OCI-M1 (cell line): ENCODE measurements around the gene ADAM12.
A peak's percentile ranks its signal among the peaks of the same experiment; 100 is the strongest.
"Not testable (repeated sequence)": the region's sequence is repeated elsewhere in the genome, so short reads cannot be mapped to it uniquely, and the experiment has no call there.

ENCODE experiments used
- DNase-seq: peaks from one replicate; lab custom pipeline; 2025; lab: John Stamatoyannopoulos, UW

The ADAM12 gene

DNA sequence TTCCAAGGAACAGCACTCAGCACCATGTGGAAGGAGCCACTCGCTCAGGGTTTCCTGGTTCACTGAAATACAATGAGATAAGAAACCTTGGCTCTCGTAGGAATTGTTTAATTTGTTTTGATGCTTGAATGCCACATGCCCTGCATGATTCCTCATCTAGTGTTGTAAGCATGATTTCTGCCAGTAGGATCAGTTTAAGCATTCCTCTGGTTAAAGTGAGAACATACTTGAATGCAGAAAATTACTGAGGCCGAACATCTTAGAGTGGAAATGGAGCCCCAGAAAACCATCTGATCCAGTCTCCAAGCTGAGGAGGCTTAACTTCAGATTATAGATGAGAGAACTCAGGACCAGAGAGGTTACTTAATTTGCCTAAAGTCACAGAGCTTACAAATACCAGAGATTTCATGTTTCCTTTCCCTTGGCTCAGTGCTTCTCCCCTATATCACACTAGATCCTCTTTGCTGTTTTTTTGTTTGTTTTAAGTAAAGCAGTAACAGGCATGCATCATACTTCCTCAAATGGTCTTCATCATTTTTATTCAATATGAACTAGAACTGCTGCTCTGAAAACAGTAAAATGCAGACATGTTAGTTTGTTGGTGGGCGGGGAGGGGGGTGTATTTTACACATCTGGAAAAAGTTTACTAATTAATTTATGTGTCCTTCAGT lies 125.1 kb downstream of the ADAM12 start:
- DNase-seq, result peak; percentile 18

DNA sequence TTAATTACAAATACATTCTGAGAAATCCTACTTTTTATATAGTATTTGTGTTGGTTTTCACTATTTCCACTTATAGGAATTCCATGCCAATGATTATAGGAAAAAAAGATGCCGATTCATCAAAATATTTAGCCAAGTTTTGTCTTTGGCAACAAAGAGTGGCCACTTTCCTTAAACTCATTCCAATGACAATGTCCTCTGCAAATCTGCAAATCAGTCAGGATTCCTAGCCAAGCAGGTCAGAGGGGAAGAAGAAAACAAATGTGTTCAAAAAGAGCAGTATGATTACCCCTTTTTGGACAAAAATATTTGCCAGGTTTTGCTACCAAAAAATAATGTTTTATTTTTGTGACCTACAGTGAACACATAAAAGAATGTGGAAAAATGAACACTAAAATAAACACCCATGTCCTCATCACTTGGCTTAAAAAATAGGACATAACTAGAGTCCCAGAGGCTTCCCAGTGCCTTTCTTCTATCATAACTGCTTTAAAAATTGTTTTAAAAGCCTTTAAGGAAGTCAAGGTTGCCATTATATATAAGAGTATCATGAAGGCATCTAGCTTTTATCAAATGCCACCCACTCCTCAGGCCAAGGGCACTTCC lies 125.9 kb downstream of the ADAM12 start:
- no peak for DNase-seq

DNA sequence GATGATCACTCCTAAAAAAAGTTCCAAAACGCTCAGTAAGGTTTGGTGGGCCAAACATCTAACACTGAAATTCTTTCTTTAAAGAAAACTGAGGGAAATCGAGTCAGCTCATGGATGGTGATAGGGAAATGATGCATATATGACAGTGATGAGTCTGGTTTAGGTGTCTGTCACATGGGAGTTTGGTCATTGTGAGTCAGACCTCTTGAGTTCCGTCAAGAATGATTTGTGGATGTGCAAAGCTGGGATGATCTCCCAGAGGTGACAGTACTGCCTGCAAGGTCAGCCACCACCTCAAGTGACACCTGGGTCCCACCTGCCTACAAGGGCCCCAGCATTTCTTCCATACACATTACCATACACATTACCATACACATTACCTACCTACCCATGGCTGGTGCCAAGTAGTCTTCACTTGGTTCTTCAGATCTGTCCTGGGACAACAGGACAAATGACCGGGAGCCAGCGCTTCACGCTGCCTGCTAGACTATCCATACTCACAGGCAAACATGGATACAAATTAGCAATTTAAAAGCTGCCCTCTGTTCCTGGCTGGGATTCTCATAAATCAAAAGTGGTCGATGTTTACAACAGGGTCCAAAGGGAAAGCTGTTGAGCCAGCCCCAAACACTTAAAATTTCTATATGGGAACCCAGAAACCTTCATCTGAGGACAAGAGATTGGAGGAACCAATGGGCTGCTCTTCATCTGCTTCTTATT lies 128.4 kb downstream of the ADAM12 start:
- DNase-seq, result no peak

DNA sequence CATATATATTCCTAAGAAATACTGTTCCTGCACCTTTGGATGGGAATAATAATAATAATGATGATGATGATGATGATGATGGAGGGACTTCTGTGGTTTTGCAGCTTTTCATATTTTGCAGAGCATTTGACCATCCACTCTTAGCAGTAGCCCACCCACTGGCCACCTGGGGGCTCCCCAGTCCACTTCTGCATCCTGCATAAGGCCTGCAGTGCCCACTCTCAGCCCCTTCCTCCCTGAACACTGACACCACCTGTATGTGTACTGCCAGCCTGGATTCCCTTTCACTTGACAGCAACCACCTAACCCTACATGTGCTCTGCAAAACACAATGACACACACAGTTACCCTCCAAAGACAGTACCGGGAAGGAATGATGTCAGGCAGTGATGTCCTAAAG lies 131.4 kb downstream of the ADAM12 start:
- no peak for DNase-seq

DNA sequence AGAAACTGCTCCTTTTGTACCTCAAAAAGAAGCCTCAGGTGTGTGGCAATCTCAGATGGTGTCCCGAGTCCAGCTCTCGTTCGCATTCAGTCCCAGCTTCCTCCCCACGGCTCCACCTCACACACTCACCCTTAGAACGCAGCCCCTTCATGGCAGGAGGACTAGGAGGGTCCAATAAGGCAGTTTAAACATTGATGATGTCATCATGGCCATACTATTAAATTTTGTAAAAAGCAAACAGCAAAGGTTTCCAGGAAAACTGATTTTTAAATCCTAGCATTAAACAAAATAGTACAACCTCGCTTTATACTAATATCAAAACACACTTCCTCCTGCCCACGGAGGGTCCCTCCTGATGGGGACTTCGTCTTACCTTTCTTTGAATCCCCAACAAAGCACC lies 133.0 kb downstream of the ADAM12 start:
- DNase-seq, result no peak

DNA sequence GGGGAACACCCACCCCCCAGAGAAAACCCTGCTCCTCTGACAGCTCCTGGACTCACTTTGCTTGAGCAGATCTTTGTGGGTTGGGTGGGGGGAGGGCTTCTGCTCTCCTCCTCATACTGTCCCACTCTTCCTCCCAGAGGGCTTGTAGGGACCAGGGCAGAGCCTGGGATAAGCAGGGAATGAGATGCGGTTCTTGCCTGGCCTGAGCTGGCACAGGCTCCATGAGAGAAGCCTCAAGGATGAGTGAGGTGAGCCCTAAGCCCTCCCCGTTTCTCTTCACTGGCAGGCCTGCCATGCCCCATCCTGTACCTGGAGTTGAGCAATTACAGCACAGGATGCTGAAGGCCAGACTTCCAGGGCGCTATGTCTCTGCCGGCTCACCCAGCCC lies 134.7 kb downstream of the ADAM12 start:
- DNase-seq, result no peak

DNA sequence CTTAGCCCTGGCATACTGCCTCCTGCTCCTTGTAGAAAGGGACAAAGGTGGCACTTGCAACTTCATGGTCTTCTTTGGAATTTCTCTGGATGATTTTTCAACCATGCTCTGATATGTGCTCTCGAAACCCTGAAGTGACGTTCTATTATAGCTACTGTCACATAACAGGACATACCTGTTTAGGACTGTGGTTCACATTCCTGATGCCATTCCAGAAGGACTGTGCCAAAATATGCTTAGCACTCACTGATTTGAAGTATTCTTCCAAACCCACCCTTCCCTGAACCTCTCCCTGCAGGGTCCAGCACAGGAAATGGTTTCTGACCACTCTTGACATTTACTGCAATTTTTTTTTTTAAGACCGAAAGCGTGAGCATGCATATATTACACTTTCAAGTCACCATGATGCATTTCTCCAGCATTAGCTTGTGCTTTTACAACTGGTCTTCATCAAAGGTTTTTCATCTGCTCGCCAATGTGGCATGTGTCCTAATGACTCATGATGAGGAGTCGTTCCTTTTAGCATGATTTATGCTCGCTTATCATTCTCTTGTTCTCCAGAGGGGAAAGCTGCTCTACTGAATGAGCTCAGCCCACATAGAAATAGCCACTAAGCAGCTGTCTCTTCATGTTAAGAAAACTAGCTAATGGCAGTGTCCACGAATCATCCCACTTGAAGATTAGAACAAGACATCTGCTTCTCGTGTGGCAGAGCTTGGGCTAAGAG lies 135.2 kb downstream of the ADAM12 start:
- DNase-seq, result peak; percentile 54

DNA sequence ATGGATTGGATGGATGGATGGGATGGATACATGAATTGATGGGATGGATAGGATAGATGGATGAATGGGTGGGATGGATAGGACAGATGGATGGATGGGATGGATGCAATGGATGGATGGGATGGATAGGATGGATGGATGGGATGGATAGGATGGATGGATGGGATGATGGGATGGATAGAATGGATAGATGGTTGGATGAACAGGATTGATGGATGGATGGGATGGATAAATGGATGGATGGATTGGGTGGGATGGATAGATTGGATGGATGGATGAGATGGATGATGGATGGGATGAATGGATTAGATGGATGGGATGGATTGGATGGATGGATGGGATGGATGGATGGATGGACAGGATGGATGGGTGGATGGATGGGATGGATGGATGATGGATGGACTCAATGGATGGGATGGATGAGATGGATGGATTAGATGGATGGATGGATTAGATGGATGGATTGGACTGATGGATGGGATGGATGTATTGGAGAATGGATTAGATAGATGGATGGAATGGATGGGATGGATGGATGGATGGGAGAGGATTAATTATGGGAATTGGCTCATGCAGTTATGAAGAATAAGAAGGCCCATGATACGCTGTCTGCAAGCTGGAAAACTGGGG lies 136.4 kb downstream of the ADAM12 start:
- DNase-seq, result no peak

DNA sequence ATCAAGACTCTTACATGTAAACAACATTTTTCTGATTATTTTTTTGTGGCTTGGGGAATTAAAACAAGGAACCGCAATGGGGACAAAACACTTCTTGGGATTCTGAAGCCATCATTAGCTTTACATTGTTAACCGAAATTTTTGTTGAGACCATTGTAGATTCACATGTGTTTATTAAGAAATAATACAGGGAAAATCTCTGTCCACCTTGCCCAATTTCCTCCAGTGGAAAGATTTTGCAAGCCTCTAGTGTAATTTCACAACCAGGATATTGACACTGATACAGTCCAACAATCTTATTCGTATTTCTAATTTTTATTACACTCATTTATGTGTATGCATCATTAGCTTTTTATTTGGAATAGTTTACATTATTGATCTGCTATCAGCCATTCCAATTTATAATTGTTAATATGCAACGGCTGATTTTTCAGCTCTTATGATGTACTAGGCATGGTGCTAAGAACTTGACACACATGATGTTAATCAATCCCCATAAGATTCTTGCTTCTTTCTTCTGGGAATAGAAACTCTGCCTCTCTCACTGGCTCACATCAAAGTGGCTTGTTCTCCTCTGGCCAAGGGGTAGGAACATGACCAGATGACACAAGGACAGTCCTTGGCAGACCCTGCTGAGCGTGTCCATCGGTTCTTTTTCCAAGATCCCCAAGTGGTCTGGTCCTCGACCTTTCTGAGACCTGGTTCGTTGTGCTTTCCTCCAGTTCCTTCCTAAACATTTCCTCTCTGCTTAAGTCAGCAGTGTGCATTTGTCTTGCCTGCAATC lies 137.6 kb downstream of the ADAM12 start:
- DNase-seq, result no peak

DNA sequence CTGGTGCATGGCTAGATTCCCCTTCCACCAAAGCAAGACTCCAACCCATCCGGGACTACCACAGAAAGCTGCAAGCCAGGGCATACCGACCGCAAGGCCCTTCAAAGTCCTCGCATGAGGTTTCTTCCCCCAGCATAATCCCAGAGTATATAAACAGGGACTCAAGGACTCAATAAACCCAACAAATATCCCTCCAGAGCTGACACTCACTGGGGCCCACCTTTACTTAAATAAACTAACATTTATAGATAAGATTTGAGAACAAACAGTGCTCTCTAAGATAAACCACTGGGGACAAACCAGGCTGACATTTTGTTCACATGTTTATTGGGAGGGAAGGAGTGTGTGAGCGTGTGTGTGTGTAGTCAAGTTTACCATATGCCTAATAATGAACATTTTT lies 138.2 kb downstream of the ADAM12 start:
- no peak for DNase-seq

DNA sequence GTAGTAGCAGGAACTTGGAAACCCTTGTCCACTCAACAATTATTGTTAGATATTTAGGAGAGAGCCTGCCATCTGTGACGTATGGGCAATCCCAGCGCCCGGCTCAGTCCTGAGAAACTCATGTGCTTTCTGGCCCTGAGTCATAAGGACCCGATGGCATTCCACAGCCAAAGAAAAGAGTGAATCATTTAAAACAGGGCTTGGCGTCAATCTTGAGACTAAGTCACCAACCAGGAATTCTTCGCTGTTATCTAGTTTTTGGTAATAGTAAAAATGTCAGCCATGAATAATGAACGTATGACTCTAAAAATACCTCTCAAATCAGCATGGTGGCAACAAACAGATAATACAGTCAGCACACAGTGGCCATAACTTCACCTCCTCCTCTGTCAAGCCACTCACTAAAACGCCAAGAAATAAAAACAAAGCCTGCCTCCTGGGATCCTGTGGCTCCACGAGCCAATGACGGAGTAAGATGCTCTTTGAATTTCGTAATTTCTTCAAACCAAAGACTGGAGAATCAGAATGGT lies 140.8 kb downstream of the ADAM12 start:
- DNase-seq, result no peak

DNA sequence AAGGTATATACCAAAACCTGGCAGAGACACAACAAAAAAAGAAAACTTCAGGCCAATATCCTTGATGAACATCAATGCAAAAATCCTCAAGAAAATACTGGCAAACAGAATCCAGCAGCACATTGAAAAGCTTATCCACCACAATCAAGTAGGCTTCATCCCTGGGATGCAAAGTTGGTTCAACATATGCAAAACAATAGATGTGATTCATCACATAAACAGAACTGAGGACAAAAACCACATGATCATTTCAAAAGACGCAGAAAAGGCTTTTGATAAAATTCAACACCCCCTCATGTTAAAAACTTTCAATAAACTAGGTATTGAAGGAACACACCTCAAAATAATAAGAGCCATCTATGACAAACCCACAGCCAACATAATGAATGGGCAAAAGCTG lies 141.9 kb downstream of the ADAM12 start:
- DNase-seq, result not testable (repeated sequence)

DNA sequence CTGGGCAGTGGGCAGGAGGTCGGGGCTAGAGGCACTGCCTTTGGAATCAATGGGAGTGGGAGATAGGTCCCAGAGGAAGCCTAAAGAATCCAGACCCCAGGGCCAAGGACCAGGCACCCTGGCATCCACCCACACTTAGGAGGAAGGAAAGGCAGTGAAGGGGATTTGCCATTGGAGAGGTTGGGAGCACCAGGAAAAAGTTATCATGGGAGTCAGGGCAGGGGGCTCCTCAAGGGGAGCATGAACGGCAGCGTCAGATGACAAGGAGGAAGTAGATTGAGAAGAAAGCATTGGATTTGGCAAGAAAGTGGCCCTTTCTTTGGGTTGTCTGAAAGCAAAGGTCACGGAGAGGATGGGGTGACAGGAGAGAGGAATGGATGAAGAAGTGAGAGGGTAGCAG lies 142.8 kb downstream of the ADAM12 start:
- no peak for DNase-seq

DNA sequence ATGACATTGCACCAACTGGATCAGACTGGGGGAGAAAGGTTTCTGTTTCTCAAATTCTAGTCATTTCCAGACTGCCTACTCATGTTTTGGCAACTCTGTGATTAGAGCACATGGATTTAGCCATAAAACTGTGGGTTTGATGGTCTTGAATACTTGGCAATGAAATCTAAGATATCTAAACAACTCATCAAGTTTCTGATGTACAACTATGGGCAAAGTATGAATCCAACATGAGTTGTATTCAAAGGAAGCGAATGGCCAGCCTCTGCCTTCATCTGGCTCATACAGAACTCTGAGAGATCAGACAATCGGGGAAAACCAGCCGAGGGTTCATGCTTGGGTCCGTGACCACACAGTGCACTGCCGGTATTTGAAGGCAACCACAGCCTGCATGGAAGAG lies 144.3 kb downstream of the ADAM12 start:
- DNase-seq, result no peak

DNA sequence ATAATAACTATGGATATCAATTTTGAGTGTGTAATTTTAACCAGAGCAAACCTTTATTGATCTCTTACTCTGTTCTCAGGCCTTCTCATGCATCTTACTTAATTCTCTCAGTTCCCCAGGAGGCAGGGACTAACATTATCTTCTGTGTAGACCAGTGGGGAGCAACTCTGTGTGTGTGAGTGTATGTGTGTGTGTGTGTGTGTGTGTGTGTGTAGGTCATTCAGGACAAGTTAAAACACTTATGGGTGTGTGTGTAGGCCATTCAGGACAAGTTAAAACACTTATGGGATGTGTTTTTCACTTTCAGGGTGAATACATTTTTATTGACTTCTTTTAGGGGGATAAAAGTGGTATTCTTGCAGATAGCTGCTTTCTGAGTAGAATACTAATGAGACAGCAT lies 145.0 kb downstream of the ADAM12 start:
- no peak for DNase-seq

DNA sequence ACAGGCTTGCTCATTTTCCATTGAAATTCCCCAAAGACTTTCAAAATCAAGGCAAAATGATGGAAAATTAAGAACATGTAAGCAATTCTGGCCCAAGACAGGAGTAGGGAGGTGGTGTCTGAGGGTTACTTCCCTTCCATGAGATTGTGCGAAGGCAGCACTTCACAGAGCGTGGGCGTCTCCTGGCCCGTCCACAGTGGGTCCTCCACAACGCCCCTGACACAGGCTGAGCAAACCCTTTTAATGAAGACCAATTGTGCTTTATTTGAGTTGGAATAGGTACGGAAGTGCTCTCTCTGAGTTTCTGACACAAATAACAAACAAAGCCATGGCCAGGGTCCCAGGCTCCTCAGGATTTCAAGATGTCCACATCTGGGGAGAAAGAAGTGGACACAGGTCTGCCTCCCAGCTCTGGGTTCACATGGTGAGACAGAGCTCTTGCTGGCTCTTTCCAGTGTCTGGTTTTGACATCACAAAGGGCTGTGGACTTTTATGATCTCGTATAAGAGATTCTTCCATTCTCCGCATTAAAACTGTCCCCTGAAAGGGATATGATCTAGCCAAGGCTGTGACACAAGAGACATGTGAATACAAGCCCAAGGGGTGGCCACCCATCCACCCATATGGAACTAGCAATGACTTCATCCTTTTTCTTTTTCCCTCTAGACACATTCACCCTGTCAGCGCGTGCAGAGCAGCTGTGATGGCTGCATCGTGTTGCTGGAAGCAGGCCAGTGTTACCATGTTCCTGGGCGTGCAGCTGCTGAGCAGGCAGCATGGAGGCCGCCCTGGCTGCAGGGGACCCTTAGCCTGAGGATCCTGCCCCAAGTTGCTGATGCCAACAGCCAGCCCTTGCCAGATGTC lies 145.6 kb downstream of the ADAM12 start:
- DNase-seq, result no peak

DNA sequence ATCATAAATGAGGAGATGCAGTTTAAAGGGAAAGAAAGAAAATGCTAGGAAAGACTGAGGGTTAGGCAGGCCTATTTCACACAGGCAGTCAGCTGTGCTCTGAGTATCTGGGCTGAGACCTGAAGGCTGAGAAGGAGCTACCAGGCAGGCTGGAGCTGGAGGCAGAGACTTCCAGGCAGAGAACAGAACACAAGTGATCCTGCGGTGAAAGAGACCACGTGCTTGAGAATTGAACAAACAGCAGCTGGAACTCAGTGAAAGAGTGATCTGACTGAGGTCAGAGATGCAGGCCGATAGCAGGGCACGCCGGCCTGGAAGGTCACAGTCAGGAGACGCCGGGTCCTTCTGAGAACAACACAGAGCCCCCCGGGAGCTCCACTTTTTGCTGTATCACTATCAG lies 147.8 kb downstream of the ADAM12 start:
- DNase-seq, result no peak

DNA sequence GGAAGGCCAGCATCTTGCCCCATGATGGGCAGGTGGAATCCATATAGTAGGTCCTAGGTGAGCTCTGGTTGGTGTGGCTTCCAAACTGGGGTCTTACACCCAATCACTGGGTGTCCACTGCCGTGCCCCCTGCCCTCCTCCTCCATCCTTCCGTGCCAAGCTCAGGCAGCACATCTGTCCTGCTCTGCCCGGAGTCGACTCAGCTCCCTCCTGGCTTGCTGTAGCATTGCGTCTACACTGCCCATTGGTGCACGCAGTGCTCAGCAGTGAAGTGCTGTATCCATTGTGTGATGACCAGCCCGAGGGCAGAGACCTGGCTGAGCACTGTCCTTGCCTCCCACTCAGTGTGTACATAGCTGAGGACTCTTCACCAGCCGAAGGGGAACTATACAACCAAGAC lies 148.4 kb downstream of the ADAM12 start:
- no peak for DNase-seq

DNA sequence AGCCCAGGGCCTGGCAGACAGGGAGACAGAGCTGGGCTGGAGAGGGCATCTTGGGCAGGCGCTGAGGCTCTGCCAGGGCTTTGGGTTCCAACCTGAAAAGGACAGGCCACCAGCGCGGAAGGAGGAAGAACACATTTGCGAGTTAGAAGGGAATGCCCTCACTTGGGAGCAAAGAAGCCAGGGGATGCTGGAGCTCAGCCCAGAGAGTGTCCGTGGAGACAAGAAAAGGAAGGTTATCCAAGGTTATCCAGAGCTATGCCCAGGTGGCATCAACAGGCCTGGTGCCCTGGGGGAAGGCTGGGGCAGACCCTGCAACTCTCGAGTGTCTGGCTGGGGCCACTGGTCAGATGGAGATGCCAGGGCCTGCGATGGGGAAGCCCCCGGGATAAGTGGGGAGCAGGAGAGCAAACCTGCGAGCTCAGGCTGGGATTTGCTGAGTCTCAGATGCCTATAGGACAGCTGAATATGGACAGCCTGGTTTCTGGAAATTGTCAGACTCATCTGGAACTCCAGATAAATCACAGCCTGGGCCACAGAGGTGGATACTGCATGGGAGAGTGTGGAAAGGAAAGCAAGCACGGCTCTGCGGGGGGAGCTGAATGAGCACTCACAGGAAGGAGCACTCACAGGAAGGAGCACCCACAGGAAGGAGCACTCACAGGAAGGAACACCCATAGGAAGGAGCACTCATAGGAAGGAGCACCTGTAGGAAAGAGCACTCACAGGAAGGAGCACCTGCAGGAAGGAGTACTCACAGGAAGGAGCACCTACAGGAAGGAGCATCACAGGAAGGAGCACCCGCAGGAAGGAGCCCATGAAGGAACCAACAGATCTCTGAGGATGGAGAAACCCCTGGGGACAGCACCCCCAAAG lies 152.1 kb downstream of the ADAM12 start:
- no peak for DNase-seq
